GM12878 (cell line): ENCODE results near the gene THBS1.

Source experiments
- MTA3 ChIP-seq: IDR thresholded peaks from 2 replicates; pipeline ENCODE4 v1.6.1; 2012; ENCODE audit warnings: low read length, inconsistent platforms, borderline replicate concordance
- MXI1 ChIP-seq: fragments of 150-350 bp; IDR thresholded peaks from 2 replicates; pipeline ENCODE4 v1.6.1; 2011; ENCODE audit warnings: low read depth, mild to moderate bottlenecking, inconsistent platforms, low read length, improper control_type of control experiment
- POLR2A ChIP-seq: IDR thresholded peaks from 2 replicates; pipeline ENCODE4 v1.6.1; 2011; ENCODE audit warnings: low read depth, mild to moderate bottlenecking, low read length
- TF ChIP-seq, protein P1 (sequence below), 3 experiments: IDR thresholded peaks in 2 of 3; conservative IDR thresholded peaks in 1 of 3; 2 replicates each; pipeline ENCODE4 v1.5.1; 2011; ENCODE audit warnings: low read depth in 3 of 3, low read length in 3 of 3, mild to moderate bottlenecking in 3 of 3, control low read depth in 2 of 3, moderate library complexity in 2 of 3, inconsistent platforms in 1 of 3, mixed read lengths in 1 of 3; ENCODE audit not compliant: control insufficient read depth in 2 of 3, insufficient read depth in 1 of 3; ENCODE audit errors: extremely low read depth in 1 of 3
- TF ChIP-seq, protein P2 (sequence below): IDR thresholded peaks from 2 replicates; pipeline ENCODE4 v1.6.1; 2012; ENCODE audit warnings: low read depth, low read length, improper control_type of control experiment

DNA sequence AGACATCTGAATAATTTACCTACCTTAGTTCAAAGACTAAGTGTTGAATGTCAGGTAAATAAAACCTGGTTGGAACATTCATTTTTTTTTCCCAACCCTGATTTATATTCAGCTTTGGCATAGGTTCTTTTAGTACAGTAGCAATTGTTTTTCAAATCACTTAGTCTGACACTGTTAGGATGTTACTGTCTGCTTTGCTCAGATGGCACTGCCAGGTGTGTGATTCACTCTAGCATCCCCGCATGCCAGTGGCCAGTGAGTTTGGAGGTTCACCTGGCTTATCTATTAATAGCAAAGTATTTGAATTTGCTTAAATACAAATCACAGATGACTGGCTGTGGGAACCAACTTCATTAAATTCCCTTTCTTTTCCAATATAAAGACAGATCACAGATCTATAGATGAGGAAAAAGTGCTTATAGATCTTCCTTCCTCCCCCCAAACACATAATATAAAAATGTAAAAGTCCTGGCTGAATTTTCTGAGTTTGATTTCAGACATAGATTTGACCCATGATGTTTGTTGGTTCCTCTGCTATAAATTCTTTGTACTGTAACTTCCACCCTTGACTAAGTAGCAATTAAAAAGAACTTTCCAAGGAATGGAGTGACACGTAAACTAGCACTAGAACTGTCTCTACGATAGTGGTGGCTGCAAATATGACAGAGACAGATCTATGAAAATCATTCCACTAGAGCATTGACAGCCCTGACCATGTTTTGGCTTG is 3.9 kb downstream of the THBS1 start:
- no peak for TF ChIP-seq POLR2A
- no peak for TF ChIP-seq MTA3
- TF ChIP-seq, protein P1, sequence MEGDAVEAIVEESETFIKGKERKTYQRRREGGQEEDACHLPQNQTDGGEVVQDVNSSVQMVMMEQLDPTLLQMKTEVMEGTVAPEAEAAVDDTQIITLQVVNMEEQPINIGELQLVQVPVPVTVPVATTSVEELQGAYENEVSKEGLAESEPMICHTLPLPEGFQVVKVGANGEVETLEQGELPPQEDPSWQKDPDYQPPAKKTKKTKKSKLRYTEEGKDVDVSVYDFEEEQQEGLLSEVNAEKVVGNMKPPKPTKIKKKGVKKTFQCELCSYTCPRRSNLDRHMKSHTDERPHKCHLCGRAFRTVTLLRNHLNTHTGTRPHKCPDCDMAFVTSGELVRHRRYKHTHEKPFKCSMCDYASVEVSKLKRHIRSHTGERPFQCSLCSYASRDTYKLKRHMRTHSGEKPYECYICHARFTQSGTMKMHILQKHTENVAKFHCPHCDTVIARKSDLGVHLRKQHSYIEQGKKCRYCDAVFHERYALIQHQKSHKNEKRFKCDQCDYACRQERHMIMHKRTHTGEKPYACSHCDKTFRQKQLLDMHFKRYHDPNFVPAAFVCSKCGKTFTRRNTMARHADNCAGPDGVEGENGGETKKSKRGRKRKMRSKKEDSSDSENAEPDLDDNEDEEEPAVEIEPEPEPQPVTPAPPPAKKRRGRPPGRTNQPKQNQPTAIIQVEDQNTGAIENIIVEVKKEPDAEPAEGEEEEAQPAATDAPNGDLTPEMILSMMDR (IDR thresholded peaks at IDR 0.05 in 2 of 3, conservative IDR thresholded peaks at IDR 0.05 in 1 of 3; ENCODE audit: control insufficient read depth in 2 of 3, extremely low read depth in 1 of 3, insufficient read depth in 1 of 3, low read depth in 3 of 3, low read length in 3 of 3), result no peak
- no peak for TF ChIP-seq MXI1
- TF ChIP-seq, protein P2, sequence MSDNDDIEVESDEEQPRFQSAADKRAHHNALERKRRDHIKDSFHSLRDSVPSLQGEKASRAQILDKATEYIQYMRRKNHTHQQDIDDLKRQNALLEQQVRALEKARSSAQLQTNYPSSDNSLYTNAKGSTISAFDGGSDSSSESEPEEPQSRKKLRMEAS, result no peak
